ENCODE data around the gene UBXN11.
"Not testable (repeated sequence)": the region's sequence is repeated elsewhere in the genome, so short reads cannot be mapped to it uniquely, and the experiment has no call there.

The UBXN11 gene

DNA sequence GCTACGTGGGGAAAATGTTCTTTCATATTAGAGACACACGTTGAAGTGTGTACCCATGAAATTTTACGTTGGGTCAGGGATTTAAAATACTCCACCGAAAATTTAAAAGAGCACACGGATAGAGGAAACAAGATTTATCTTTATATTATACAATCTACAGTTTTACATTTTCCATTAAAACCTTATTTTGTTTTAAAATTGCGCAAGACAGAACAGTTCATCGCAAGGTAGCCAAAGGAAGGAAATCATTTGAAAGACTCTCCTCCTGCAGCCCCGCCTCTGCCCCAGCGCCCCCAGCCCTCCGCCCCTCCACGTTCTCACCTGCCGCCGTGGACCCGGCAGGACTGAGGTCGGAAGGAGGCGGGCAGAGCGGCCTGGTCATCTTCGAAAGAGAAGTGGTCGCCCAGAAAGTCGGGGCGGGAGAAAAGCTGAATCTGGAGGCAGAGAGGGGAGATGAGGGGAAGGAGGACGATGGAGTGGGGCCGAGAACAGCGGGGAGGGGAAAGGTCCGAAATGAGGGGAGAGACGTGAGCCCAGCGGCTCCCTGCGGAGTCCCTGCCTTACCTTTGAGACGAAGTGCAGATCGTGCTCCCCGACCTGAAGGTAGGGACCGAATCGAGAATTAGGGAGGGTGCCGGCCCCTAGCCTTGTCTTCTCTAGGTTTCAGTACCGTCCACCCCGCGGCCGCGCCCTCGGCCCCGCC is 29.5 kb upstream of the UBXN11 start:
- DNase-seq: no peak

DNA sequence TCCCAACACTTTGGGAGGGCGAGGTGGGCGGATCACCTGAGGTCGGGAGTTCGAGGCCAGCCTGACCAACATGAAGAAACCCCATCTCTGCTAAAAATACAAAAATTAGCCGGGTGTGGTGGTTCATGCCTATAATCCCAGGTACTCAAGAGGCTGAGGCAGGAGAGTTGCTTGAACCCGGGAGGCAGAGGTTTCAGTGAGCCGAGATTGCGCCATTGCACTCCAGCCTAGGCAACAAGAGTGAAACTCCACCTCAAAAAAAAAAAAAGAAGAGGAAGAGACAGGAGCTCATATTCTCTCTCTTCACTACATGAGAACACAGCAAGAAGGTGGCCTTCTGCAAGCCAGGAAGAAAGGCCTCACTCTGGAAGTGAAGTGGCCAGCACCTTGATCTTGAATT is 26.9 kb upstream of the UBXN11 start:
- peak; percentile 16 to 25 for DNase-seq

DNA sequence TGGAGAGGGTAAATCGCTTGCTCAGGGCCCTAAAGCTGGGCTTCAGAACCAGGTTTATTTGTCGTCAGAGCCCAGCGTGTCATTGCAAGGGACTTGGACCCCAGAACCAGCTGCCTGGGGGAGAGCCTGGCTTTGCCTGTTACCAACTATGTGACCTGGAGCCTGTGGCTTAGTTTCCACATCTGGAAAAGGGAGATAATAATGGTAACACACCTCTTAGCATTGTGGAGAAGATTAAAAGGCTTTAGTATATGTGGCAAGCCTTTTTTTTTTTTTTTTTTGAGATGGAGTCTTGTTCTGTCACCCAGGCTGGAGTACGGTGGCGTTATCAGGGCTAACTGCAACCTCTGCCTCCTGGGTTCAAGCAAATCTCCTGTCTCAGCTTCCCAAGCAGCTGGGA is 23.8 kb upstream of the UBXN11 start:
- no peak for DNase-seq

DNA sequence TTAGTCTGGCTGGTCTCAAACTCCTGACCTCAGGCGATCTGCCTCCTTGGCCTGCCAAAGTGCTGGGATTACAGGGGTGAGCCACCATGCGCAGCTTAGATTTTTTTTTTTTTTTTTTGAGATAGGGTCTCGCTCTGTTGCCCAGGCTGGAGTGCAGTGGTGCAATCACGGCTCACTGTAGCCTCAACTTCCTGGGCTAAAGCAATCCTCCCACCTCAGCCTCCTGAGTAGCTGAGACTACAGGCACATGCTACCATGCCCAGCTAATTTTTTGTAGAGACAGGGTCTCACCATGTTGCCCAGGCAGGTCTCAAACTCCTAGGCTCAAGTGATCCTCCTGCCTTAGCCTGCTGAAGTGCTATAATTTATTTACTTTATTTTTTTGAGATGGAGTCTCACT is 22.9 kb upstream of the UBXN11 start:
- DNase-seq: not testable (repeated sequence)

DNA sequence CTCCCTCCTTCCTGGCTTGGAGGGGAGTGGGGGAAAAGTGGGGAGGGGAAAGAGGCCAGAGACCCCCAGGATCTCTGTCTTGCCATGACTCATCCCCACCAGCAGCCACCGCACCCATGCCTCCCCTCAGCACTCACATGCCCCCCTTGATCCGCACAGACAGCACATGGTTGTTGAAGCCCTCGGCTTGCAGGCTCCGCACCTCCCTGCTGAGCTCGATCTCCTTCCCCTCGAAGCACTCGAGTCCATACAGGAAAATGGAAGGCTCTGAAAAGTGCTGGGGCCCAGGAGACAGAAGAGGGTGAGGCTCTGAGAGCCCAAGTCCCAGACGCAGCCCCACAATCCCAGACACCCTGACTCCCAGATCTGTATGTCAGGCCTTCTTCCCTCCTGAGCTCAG is 22.2 kb upstream of the UBXN11 start:
- no peak for DNase-seq

DNA sequence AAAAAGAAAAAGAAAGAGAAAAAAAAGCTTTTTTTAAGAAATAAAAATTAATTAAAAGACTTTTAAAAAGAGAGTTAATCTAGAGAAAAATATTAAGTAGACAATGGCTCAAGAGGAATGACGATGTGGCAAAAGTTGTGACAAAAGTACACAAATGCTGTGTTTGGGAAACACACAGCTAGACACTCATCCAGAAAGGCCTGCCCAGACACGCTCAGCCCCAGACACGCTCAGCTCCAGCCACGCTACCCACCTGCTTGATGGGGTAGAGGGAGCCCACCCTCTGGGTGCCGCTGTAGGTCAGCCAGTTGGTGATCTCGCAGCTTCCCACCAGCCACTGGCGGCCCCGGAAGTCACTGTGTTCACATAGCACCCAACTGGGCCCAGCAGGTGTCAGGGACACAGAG is 21.5 kb upstream of the UBXN11 start:
- DNase-seq: no peak

DNA sequence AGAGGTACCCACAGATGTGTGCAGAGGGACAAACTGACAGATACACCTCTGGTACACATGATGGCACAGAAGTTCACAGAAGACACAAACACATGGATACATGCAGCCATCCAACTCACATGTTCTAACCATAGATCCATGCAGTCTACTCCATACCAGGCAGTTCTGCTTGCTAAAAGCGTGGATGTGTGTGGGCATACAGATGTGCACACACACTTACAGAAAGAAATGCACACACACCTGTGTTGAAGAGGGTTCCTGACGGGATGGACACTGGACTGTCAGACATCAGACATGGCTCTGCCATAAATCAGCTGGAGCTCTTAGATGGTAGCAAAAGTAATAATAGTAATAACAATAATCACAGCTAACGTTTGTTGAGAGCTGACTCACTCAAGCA is 18.1 kb upstream of the UBXN11 start:
- no peak for DNase-seq

DNA sequence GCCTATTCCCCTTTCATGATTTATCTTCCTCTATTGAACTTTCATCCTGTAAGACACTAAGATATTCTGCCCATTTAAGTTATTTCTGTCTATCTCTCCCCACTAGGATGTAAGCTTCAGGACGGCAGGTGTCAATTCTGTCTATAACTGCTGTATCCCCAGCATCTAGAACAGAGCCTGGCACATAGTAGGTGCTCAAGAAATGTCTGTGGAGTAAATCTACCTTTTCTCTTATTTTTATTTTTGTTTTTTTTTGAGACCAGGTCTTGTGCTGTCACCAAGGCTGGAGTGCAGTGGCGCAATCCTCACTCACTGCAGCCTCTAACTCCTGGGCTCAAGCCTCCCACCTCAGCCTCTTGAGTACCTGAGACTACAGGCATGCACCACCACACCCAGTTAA is 16.9 kb upstream of the UBXN11 start:
- no peak for DNase-seq

DNA sequence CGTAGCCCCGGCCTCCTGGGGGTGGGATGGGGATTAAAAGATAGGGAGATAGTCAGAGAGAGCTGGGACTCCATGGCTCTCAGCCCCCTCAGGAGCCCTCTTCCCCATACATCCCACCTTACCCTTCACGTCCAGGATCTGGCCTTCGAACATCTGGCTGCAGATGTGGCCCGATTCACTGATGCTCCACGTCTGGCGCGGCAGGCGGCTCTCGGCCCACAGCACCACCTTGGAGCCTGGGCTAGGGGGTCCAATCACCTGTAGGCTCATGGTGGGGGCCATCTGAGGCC is 15.6 kb upstream of the UBXN11 start:
- no peak for DNase-seq

DNA sequence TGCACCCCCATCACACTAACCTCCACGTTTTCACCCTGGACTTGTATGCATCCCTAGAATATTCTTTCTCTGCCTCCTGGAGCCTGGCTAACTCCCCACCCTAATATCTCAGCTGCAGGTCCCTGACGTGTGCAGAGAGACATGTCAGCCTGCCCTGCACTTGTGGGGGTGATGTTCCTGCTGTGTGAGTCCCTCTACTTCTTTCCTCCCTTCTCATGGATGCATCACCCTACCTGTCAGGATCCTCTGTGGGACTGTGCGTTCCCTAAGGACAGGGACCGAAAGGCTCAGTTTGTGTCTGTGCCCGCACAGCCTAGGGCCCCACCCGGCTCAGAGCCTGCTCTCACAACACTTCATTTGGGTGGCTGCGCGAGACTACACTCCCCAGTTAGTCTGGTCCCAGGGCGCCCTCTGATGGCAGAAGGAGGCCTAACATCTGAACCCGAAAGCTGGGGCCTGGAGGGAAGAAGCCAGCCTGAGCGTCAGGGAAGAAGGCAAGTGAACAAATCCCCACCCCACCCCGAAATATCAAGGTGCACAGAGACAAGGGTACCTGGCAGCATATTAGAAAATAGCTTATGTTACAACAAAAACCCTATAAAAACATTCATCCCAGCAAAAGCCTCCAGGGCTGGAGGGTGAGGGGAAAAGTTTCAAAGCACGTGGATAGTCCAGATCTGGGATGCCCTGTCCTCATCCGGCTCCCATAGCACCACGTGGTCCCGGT is 15.0 kb upstream of the UBXN11 start:
- DNase-seq: peak; percentile 68 to 73

DNA sequence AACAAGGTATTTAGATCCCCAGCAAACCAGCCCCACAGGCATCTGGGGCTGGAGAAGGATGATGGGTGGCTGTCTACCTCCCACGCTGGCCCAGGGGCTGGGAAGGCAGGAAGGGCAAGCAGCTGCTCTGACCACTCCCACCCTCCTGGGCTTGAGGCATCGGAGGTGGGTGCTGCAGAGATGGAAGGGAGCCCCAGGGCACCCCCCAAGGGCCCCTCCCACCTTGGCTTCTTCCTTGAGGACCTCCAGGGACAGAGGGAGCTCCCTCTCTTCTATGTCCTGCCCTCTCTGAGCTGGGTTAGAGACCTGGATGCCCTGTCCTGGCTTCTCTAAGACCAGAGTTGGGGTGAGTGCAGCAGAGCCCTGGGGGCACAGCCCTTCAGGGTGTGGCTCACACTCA is 14.5 kb upstream of the UBXN11 start:
- no peak for DNase-seq

DNA sequence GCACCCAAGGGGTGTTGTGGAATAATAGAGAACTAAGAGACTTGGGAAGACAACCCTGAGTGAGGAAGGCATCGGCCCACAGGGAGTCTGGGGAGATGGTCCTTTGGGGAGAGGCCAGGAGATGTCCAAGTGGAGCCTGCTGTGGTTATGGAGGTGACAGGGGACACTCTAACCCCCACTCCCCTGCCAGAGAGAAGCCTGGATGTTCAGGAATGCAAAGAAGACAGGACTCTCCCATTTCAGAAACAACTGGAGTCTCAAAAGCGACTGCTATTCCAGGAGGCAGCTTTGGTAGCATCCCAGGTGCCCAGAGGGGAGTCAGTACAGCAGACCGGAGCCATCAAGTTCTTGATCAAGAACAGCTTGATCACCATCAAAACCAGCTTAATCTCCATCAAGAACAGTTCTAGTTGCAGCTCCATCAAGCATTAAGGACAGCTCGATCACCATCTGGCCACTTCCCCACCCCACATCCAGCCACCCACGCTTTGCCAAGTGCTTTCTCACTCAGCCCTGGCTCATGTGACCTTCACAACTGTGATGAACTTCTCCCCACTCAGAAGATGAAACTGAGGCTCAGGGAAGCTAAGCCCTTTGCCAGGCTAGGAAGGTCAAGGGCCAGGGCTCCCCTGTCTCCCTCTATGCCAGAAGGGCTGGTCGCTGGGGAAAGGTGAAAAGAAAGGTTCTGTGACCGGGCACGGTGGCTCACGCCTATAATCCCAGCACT is 12.1 kb upstream of the UBXN11 start:
- no peak for DNase-seq

DNA sequence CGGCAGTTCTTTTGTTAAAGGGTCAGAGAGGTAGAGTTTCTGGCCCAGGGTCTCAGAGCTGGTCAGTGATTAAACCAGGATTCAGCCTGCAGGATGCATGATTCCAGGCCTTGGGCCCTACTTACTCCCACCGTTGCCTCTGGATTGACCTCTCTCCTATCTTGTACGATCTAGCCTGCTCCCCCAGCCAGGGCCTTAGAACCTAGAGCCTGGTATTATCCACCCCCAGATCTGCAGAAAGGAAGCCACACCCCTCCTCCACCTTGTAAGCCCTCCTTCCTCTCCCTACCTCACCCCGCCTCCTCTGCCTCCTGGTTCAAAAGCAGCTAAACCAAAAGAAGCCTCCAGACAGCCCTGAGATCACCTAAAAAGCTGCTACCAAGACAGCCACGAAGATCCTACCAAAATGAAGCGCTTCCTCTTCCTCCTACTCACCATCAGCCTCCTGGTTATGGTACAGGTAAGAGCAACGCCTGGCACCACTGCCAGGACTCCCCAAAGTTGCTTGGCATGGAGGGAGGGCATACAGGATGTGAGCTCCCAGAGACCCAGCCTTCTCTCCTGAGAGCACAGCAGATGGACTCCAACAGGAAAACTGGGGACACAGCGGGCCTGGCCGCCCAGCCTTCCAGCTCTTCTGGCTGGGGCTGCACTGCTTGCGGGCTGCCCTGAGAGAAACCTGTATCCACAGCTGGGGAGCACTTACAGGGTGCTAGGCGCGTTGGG is 11.3 kb upstream of the UBXN11 start, which contains the start of gene CD52:
CD52 (plus strand) TSS at position 347 of the 726 bp plus-strand sequence; CDS start at position 407, 60 bp downstream.
- DNase-seq: no peak

DNA sequence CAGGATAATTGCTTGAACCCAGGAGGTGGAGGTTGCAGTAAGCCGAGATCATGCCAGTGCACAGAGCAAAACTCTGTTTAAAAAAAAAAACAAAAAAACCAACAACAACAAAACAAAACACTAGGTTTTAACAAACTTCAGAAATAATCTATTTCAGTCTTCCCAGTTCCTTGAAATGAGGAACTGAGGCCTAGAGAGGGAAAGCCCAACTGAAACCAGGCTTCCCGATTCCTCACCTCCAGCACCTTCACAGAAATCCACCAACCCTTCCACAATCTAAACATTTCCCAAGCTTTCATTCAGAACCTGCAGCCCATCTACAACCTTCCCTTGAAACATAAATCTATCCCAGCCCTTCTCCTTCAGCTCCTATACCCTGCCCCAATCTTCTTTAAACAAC is 10.7 kb upstream of the UBXN11 start:
- no peak for DNase-seq

DNA sequence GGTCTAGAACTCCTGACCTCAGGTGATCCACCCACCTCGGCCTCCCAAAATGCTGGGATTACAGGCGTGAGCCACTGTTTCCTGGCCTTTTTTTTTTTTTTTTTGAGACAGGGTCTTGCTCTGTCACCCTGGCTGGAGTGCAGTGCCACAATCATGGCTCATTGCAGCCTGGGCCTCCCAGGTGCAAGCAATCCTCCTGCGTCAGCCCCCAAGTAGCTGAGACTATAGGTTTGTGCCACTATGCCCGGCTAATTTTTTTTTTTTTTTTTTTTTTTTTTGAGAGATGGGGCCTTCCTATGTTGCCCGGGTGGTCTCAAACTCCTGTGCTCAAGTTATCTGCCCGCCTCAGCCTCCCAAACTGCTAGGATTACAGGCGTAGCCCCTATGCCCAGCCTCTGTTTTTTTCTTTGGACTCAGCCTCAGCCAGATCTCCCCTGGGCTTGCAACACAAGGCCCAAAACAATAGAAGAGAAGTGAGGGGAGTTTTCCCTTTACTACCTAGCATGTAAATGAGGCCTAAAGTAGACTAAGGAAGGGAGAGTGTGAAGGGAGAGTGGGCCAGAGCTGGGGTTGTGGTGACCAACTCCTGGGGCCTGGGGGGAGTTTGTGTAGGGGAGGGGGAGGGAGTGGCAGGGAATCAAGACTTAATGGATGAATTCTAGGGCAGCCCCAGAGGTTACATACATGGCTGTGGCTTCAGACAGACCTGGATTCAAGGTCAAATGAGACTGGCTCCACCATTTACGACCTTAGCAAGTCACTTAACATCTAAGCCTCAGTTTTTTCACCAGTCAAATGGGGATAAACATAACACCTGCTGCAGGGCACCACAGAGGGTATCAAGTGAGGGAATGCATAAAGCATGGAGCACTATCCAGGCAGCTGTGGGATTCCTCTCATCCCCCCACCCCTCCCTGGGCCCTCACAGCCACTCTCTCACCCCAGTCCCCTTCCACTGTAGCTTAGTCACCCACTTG is 9.7 kb upstream of the UBXN11 start:
- DNase-seq: no peak

DNA sequence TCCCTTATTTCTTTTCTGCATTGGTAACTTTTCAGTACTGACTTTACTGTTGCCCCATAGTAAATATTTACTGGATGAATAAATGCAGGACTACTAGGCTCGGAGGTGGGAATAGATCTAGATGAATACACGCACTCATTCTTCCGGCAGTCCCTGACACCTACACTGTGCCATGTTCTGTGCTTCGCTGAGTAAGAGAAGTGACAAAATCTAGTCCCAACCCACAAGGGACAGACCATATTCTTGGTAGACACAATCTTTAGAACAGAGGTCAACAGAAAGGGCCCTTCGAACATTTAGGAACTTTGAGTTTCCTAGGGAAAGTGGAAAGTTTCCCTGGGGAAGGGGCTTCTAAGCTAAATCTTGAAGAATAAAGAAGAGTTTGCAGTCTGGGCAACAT is 8.1 kb upstream of the UBXN11 start:
- no peak for DNase-seq

DNA sequence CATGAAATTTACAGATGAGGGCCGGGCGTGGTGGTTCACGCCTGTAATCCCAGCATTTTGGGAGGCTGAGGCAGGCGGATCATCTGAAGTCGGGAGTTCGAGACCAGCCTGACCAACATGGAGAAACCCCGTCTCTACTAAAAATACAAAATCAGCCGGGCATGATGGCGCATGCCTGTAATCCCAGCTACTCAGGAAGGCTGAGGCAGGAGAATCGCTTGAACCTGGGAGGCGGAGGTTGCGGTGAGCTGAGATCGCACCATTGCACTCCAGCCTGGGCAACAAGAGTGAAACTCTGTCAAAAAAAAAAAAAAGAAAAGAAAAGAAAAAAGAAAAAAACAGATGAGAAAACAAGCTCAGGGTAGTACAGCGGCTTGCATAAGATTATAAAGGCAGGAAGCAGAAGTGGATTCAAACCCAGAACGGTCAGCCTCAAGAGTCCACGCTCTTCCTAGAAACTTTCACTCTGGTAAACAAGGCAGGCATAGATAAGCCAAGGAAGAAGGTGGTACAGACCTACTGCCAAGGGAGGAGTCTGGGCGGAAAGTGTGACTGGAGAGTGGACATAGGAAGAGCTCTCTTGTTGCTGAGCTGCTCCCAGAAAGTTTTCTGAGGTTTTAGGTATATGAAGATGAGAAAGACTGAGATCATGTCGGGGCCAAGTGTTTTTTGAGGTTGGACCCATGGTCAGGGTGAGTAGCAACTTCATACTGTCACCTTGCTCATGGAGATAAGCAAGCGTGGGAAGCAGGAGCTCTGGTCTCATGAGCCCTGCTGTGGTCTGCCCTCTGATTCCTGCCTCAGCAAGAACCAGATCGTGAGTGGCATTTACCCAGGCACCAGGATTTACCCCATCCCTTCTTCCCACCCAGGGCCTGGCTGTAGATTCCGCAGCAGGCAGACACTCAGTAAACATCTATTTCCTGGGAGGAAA is 1.8 kb upstream of the UBXN11 start:
- peak in 1 of 2 experiments; percentile 8 for DNase-seq

DNA sequence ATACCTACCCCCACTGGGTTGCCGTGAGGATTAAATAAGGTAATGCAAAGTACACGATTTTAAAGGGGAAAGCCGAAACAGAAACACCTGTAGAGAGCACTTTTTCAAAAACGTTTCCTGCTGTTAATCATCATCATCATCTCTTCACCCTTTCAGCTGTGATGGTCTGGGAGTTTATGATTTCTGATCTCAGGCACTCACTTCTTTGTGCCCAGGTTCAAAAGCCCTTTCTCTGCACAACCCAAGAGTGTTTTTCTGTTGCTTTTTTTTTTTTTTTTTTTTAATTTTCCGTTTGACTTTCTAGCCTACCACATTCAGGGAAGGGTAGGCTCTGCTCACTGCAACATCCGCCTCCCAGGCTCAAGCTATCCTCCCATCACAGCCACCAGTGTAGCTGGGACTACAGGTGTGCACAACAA is 936 bp upstream of the UBXN11 start:
- DNase-seq: no peak

DNA sequence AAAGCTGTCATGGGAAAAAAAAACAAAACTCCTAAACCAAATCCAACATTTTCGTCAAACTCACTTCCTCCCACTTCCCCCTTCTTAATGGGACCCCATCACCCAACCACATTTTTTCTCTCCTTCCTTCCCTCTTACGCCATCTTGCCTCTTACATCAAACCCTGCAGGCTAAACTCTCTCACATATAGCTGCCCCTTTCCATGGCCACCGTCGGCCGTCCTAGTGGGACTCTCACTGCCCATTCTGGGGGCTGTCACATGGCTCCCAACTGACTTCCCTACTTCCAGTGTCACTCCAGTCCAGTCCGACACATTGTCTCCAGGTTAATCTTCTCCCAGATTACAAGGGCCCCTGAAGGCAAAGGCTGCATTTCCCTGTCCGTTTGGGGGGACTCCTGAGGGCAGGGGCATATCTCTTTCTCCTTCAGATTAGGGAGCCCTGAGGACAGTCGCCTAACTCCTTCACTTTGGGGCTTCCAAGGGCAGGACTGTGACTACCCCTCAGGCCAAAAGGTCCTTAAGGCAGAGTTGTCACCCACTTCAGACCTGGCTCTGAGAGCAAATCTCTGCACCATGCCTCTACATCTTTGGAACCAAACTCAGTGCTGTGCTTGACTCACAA is 658 bp downstream of the UBXN11 start:
- DNase-seq: peak; percentile 46 to 49

DNA sequence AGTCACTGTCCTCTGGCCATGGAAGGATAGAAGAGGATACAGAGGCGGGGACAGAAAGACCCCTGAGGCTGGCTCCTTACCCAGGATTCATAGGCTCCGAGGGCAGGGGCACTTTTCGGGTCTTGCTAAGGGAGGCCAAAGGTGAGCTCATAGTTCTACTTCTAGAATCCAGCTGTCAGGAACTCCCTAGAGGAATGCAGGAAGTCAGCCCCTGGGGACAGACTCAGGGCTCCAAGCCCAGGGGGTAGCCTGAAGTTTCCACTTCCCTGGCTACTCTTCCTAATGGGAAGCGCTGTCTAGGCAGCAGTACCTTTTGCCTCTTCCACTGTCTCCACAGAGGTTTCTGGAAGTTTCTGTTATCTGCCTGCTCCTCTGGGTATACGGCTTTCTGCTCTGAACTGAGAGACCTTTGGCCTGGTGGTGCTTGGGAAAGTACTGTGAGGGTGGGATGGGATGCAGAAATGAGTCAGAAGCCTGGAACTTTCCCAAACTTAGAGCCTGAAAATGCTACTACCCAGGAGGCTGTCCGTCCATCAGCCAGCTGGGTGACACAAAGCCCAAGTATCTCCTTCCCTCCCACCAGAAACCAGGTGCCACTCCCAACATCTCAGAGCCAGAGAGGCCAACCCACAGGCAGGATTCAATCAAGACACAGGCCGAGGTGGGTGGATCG is 3.6 kb downstream of the UBXN11 start:
- DNase-seq: no peak
